NCI-H2107 (cell line): ENCODE measurements around the gene ANKMY2.

Source experiments
- DNase-seq: peaks from one replicate; lab custom pipeline; 2025; lab: John Stamatoyannopoulos, UW

The ANKMY2 gene

GRCh38 chr7:16579216-16579615, 66.3 kb downstream of the ANKMY2 start:
- DNase-seq, result peak; percentile 21

- DNase-seq, result no peak
These were observed 73.6 kb downstream of the ANKMY2 start for GRCh38 chr7:16571941-16572340.

GRCh38 chr7:16564909-16565426, 80.6 kb downstream of the ANKMY2 start:
- DNase-seq, result peak; percentile 41

GRCh38 chr7:16564023-16564380, 81.6 kb downstream of the ANKMY2 start:
- DNase-seq, result no peak

- DNase-seq, result no peak
These were observed 82.1 kb downstream of the ANKMY2 start for GRCh38 chr7:16563281-16564022.

GRCh38 chr7:16562456-16563220, 82.9 kb downstream of the ANKMY2 start:
- no peak for DNase-seq

- no peak for DNase-seq
These were observed 83.6 kb downstream of the ANKMY2 start for GRCh38 chr7:16561943-16562342.

- DNase-seq, result no peak
These were observed 85.9 kb downstream of the ANKMY2 start for GRCh38 chr7:16559497-16560179.

- DNase-seq, result no peak
These were observed 86.7 kb downstream of the ANKMY2 start for GRCh38 chr7:16558761-16559302.

GRCh38 chr7:16556359-16556758, 89.2 kb downstream of the ANKMY2 start:
- DNase-seq, result no peak

GRCh38 chr7:16554518-16555236, 90.9 kb downstream of the ANKMY2 start:
- DNase-seq, result no peak

- no peak for DNase-seq
These were observed 94.9 kb downstream of the ANKMY2 start for GRCh38 chr7:16550671-16551070.
